Stimulated activated CD8-positive, alpha-beta memory T cell treated with anti-CD3 and anti-CD28 coated beads, Interleukin-12 subunit alpha, Interleukin-12 subunit beta, amount 100 ng/mL, for 1 hour (primary cell): Measurements from ENCODE around the gene FAM199X.
"Not testable (repeated sequence)": the region's sequence is repeated elsewhere in the genome, so short reads cannot be mapped to it uniquely, and the experiment has no call there.

Source experiments
- DNase-seq: peaks from one replicate; pipeline ENCODE4 v3.0.0-alpha.2; 2020; ENCODE audit warnings: low read depth

FAM199X gene

GRCh38 chrX:104189837-104190236, 23.6 kb downstream of the FAM199X start:
- no peak for DNase-seq

- DNase-seq: no peak
Observed at GRCh38 chrX:104193485-104193884, 27.2 kb downstream of the FAM199X start.

- no peak for DNase-seq
Observed at GRCh38 chrX:104195013-104195412, 28.8 kb downstream of the FAM199X start.

GRCh38 chrX:104195489-104196084, 29.3 kb downstream of the FAM199X start:
- no peak for DNase-seq

- no peak for DNase-seq
Observed at GRCh38 chrX:104205548-104205947, 39.3 kb downstream of the FAM199X start.

- no peak for DNase-seq
Observed at GRCh38 chrX:104211187-104211586, 44.9 kb downstream of the FAM199X start.

GRCh38 chrX:104230060-104230459, 63.8 kb downstream of the FAM199X start:
- not testable (repeated sequence) for DNase-seq
